ENCODE results near the gene SUPT6H. TPM values are rescaled to one million over a fixed set of nuclear protein-coding genes. Genes with fewer than 3 reads are reported as not detected.
"Not testable (repeated sequence)": the region's sequence is repeated elsewhere in the genome, so short reads cannot be mapped to it uniquely, and the experiment has no call there.

Gene SUPT6H
- total RNA-seq, 1 experiment from 2014 or later, result 57.9 TPM

DNA sequence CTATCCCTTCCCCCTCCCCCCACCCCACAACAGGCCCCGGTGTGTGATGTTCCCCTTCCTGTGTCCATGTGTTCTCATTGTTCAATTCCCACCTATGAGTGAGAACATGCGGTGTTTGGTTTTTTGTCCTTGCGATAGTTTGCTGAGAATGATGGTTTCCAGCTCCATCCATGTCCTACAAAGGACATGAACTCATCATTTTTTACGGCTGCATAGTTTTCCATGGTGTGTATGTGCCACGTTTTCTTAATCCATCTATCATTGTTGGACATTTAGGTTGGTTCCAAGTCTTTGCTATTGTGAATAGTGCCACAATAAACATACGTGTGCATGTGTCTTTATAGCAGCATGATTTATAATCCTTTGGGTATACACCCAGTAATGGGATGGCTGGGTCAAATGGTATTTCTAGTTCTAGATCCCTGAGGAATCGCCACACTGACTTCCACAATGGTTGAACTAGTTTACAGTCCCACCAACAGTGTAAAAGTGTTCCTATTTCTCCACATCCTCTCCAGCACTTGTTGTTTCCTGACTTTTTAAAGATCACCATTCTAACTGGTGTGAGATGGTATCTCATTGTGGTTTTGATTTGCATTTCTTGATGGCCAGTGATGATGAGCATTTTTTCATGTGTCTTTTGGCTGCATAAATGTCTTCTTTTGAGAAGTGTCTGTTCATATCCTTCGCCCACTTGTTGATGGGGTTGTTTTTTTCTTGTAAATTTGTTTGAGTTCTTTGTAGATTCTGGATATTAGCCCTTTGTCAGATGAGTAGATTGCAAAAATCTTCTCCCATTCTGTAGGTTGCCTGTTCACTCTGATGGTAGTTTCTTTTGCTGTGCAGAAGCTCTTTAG lies 74.1 kb downstream of the SUPT6H start:
- not testable (repeated sequence) for DNase-seq (ENCODE audit: low spot score)

DNA sequence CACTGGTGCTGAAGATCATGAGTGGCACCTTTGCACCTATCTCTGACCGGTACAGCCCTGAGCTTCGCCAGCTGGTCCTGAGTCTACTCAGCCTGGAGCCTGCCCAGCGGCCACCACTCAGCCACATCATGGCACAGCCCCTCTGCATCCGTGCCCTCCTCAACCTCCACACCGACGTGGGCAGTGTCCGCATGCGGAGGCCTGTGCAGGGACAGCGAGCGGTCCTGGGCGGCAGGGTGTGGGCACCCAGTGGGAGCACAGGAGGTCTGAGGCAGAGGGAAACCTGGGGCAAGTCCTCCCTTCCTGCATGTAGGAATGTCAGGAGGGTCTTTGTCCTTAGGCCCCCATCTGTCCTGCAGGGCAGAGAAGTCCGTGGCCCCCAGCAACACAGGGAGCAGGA lies 75.3 kb downstream of the SUPT6H start:
- no peak for DNase-seq (ENCODE audit: low spot score)

DNA sequence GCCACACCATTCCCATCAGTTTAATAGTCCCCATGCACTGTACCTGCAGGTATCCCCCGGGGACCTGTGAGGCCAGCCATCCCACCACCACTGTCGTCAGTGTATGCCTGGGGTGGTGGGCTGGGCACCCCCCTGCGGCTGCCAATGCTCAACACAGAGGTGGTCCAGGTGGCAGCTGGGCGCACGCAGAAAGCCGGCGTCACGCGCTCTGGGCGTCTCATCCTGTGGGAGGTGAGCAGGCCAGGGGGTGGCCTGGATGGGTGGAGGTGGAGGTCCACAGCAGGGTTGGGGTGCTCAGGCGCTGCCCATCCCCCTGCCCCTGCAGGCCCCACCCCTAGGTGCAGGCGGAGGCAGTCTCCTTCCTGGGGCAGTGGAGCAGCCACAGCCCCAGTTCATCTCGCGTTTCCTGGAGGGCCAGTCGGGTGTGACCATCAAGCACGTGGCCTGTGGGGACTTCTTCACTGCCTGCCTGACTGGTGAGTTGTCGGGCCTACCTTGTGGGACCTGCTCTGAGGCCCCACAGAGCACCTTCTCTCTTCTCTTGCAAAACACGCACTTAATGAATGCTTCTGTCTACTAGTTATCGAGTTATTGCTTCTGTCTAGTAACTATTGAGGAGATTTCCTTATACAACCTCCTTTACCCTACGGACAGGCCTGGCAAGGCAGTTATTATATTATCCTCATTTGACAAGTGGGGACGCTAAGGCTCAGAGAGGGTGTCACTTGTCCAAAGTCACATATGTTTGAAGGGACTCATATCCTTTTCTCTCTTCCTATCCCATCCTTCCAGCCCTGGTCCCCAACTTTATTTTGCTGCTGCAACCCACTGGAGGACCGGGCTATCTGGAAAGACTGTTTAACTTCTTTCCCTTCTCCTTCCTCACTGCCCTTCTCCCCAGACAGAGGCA lies 76.0 kb downstream of the SUPT6H start:
- no peak for DNase-seq (ENCODE audit: low spot score)

DNA sequence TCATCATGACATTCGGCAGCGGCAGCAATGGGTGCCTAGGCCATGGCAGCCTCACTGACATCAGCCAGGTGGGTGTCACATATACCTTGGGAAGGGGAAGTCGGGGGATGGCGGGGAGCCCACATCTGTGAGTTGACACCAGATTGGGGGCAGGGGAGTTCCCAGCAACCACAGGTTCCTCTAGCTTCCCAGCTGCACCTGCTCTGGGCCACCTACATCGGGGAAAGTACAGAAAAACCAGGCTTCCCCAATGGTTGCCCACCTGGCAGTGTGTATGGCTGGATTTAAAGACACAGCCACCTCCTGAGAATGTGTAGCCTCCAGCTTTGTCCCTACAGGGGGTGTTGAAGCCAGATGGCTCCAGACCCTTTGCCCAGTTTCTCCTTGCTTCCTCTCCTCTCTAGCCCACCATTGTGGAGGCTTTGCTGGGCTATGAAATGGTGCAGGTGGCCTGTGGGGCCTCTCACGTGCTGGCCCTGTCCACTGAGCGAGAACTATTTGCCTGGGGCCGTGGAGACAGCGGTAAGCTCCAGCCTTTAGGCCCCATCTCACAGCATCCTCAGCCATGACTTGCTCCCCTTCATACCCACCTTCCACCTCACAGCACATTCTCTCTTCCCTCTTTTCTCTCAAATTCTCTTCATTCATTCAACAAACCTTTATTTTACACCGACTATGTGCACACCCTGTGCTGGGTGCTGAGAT lies 76.8 kb downstream of the SUPT6H start:
- DNase-seq (ENCODE audit: low spot score), result no peak

DNA sequence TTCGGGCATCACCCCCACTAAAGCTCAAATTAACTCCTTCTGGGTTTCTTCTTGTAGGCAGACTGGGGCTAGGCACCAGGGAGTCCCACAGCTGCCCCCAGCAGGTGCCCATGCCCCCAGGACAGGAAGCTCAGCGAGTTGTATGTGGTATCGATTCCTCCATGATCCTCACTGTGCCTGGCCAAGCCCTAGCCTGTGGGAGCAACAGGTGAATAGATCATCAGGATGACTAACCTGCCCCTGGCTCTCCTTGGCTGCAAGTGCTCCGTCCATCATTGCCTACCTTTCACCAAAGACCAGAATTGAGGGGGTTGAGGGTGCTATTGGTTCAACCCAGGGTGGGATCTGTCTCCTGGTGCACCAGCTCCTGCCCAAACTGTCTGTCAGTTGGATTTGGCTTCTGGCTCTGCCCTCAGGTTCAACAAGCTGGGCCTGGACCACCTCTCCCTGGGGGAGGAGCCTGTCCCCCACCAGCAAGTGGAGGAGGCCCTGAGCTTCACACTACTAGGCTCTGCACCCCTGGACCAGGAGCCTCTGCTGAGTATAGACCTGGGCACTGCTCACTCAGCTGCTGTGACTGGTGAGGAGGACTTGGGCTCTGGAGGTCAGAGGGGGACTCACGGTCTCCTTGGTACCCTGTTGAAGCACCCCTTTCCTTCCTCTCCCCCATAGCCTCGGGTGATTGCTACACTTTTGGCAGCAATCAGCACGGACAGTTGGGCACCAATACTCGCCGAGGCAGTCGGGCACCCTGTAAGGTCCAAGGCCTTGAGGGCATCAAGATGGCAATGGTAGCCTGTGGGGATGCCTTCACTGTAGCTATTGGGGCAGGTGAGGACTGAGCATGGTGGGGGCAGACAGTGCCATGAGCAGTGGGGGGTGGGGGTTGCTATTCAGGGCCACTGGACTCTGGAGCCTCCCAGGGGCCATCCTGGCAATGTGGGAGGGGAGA lies 78.7 kb downstream of the SUPT6H start:
- DNase-seq (ENCODE audit: low spot score), result no peak

DNA sequence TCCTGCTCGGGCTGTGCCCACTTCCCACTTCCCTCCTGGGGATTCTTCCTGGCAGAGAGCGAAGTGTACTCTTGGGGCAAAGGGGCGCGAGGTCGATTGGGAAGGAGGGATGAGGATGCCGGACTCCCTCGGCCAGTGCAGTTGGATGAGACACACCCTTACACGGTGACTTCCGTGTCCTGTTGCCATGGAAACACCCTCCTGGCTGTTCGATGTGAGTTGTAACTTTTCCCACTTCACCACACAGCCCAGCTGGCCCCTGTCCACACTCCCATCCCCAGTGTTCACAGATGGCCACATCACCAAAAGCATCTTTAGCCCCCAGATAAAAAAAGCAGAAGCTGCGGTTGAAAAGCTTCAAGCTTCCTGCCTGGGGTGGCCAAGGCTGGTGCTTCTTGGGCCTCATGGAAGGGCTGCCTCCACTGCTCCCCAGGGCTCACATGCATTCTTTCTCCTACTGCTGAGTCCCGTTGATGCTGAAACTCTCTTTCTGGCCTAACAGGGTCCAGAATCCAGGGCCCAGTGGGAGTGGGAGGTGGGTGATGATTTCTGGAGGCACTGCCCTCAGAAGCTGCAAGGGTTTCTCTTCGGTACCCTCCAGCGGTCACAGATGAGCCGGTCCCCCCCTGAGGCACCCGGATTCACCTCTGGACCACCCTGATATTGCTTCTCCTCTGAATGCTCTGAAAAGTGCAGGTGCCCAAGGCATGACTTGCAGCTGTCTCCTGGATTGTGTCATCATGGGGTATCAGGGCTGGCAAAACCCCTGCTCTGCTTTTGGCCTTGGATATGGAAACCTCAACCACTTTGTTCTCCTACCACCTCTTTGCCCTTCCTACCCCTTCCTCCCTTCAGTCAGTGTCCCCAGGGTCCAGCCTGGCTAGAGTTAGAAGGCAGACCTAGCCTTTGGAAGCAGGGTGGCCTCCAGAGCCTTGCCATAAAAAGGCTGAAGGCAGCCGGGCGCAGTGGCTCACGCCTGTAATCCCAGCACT lies 79.6 kb downstream of the SUPT6H start:
- no peak for DNase-seq (ENCODE audit: low spot score)

DNA sequence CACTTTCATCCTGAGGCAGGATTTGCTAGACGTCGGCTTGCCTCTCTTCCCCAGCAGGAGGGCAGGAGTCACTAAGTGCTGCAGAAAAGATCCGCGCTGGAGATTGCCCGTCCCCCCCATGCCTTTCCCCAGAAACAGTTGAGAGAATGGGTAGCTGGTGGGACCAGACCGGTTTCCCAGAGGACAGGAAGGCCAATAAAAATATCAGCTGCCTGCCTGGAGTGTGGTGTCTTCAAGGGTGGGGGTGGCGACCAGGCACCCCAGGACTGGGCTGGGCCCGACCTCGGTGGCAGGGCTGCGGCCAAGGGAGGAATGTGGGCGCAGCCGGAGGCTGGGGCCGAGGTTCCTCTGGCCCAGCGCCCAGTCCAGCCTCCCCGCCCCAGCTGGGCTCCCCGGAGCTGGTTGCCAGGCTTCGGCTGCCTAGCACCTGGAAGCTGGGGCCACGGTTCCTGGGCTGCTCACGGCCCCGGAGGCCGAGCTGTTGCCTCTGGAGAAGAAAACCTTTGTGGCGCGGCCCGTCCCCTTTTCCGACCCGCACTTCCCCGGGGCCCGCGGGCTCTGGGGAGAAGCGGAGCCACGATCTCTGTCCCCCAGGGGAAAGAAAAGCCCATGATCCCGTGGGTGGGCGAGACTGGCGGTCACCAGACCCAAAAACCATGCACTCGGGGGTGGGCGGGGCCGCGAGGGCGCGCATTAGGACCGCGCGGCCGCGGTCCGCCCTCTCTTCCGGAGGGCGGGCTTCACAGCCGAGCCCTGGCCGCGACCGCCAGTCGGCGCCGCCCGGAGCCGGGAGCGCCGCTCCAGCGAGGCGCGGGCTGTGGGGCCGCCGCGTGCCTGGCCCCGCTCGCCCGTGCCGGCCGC lies 81.5 kb downstream of the SUPT6H start, which contains the start of gene TRAF4:
Gene TRAF4 (plus strand): TSS at position 769 of the 861 bp plus-strand sequence. CDS start 102 bp downstream, outside the sequence.
- peak; percentile 98 for DNase-seq (ENCODE audit: low spot score)

DNA sequence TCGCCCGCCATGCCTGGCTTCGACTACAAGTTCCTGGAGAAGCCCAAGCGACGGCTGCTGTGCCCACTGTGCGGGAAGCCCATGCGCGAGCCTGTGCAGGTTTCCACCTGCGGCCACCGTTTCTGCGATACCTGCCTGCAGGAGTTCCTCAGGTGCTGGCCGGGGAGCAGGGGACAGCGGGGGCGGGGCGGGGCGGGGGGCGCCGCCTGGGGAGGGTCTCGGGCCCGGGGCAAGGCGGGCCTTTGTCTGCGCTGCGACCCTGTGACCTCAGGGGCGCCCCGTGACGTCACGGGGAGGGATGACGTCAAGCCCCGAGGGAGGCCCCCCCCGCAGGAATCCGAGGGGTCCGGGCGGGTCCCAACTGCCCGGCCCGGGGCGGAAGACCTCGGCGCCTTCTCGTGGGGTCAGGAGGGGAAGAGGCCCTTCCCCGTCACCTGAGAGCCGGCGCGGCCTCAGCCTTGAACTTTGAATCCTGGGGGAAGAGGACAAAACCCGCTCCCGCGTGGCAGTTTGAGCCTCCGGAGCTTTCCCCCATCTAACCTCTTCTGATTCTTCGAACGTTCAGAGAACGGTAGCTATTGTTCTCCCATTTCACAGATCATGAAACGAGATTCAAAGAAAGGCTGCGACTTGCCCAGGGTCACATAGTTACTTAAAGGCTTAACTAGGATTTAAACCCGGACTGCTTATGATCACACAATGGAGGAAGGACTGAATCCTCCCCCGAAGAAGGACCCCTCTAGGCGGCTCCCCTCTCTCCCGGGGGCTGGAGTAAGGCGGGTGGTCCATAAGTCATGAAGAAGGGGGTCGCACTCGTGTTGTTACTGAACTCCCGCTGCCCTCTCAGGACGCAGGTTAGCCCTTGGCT lies 82.3 kb downstream of the SUPT6H start:
- DNase-seq (ENCODE audit: low spot score), result peak; percentile 61

DNA sequence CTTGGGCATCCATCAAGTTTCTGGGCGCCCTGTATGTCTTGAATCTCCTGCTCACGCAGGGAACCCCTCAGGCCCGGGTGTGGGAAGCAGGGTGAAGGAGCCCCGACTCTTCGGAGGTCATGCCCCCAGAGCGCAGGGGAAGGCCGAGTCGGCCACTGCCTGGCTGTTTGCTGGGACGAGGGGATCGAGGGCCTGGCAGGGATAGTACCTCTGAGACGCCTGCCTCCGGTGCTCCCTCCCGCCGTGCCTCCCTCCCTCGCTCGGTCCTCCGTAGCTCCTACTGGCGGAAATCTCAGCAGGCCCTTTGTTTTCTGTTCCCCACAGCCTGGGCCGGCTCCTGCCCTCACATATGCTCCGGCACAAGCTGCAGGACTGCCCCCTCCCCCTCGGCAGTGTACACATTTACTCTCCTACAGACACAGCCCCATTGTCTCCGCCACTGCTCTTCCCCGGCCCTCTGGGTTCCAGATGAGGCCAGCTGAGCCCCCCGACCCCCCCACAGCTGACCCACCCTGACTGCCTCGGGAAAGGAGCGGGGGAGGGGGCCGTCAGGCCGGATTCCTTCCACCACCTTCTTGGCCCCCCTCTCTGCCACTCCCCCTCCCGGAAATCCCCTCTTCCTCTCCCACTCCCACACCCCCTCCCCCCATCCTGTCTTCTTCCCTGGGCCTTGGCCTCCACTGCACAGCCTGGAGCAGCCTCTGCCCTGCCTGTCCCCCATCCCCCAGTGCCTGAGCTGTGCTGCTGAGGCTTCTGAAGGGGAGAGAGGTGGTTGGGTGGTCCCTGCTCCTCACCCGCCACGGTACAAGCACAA lies 83.2 kb downstream of the SUPT6H start:
- peak; percentile 45 for DNase-seq (ENCODE audit: low spot score)

DNA sequence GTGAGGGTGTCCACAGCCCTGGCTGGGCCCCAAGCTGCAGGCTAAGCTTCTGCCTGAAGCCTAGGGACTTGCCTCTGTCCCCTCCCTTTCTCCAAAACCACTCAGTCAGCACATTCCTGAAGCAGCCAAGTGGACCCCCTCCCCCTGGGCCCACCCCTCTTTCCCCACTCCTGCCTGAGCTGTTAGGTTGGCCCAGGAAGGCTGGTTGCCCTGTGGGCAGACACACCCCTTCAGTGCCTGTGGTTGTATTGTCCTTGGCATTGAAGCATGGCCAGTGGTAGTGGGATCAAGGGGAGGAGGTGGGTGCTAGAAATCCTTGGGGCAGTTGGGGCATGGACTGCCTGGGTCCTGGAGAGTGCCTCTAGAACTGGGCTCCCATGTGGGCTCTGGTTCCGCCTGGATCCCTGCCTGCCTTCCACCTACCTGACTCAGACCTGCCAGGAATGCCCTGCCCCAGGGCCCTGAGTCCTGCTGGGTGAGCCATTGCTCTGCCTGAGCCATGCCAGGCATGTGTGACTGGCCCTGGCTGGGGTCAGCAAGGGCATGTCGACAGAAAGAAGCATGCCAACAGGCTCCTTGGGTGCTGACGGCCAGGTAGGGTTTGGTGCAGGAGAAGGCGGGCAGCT lies 83.9 kb downstream of the SUPT6H start:
- peak; percentile 55 for DNase-seq (ENCODE audit: low spot score)

DNA sequence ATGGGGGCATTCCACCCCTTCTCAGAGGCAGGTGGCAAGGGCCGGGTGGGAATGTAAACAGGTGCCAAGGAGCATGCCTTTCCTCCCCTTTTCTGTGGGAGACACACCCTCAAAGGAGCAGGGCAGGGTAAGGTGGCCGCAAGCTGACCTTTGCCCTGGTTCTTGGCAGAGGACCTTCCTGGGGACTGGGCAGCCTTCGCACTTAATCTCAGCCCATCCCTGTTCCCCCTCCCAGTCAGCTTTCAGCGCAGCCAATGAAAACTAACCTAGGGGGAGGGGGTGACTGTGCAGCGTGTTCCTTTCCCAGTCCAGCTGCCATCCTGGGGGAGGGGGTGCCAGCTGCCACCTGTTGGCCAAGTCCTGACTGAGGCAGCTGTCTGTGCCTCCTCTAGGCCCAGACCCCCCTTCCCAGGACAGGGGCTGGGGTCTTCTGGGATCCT lies 84.6 kb downstream of the SUPT6H start:
- peak; percentile 87 for DNase-seq (ENCODE audit: low spot score)

DNA sequence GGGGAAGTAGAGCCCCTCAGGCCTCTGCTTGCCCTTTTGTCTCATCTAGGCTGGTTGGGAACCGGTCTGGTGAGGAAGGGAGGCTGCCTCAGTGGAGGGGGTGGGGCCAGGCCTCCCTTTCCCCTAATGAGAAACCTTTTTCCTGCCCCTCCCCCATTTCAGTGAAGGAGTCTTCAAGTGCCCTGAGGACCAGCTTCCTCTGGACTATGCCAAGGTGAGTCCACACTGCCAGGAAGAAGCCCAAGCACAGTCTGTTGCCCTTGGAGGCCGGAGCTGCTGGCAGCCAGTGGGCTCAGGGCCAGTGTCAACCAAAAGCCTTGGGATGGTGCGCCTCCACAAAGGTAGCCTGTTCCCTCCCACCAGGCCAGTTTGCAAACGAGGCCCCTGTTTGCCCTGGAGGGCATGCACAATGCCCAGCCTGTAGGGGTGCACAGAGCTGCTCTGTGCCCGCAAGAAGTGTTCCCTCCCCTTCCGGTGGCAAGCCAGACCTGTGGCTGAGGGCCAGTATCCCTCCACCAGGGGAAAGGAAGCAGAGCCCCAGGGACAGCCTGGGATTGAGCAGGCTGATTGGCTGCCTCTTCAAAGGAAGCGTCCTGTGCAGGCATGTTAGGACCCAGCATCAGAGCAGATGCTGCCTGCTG lies 85.2 kb downstream of the SUPT6H start:
- DNase-seq (ENCODE audit: low spot score), result peak; percentile 79

DNA sequence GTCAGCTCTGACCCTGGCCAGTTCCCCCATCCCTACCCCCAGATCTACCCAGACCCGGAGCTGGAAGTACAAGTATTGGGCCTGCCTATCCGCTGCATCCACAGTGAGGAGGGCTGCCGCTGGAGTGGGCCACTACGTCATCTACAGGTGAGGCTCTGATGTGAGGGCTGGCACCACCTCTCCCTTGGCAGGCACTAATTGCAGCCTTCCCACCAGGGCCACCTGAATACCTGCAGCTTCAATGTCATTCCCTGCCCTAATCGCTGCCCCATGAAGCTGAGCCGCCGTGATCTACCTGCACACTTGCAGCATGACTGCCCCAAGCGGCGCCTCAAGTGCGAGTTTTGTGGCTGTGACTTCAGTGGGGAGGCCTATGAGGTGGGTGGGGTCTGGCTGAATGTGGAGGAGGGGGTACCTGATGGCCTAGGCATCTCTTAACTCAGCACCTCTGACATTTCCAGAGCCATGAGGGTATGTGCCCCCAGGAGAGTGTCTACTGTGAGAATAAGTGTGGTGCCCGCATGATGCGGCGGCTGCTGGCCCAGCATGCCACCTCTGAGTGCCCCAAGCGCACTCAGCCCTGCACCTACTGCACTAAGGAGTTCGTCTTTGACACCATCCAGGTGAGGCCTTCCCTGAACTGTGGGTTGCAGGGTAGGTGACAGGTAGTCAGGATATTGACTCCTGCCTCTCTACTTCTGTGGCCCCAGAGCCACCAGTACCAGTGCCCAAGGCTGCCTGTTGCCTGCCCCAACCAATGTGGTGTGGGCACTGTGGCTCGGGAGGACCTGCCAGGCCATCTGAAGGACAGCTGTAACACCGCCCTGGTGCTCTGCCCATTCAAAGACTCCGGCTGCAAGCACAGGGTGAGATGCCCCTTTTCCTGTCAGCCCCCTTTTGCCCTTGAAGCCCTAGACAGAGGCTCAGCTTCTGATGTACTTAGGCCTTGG lies 86.1 kb downstream of the SUPT6H start:
- DNase-seq (ENCODE audit: low spot score), result no peak

DNA sequence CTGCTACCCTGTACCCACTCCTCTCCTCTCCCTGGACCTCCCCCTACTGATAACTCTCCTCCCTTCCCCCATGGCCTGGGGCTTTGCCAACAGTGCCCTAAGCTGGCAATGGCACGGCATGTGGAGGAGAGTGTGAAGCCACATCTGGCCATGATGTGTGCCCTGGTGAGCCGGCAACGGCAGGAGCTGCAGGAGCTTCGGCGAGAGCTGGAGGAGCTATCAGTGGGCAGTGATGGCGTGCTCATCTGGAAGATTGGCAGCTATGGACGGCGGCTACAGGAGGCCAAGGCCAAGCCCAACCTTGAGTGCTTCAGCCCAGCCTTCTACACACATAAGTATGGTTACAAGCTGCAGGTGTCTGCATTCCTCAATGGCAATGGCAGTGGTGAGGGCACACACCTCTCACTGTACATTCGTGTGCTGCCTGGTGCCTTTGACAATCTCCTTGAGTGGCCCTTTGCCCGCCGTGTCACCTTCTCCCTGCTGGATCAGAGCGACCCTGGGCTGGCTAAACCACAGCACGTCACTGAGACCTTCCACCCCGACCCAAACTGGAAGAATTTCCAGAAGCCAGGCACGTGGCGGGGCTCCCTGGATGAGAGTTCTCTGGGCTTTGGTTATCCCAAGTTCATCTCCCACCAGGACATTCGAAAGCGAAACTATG lies 87.0 kb downstream of the SUPT6H start:
- no peak for DNase-seq (ENCODE audit: low spot score)
